ENCODE data around the gene WHRN. TPM values are rescaled to one million over a fixed set of nuclear protein-coding genes. Genes with fewer than 3 reads are reported as not detected.

The WHRN gene
- total and polyA plus RNA-seq, 5 experiments from 2014 or later: 0.17 to 4.2 (median 0.56) TPM

GRCh38 chr9:114526807-114527206, 21.5 kb upstream of the WHRN start:
- no peaks in the 10 kb centered on the region for H3K36me3 Mint-ChIP-seq
- peaks cover 17 to 26% (median 19%) of the 10 kb centered on the region in 5 donors for H3K27me3 Mint-ChIP-seq
- H3K9me3 Mint-ChIP-seq: no peaks in the 10 kb centered on the region
- ATAC-seq: no peak
- POLR2A ChIA-PET: no interaction called here
- H3K27ac Mint-ChIP-seq: no peak overlapping the region
- DNase-seq: no peak
- H3K4me3 Mint-ChIP-seq: no peak overlapping the region
- H3K4me1 Mint-ChIP-seq: no peaks in the 10 kb centered on the region

GRCh38 chr9:114525513-114525912, 20.2 kb upstream of the WHRN start:
- no peaks in the 10 kb centered on the region for H3K9me3 Mint-ChIP-seq
- H3K27ac Mint-ChIP-seq: no peak overlapping the region
- POLR2A ChIA-PET: no interaction called here
- H3K27me3 Mint-ChIP-seq: peaks cover 16 to 27% (median 24%) of the 10 kb centered on the region in 5 donors
- no peak overlapping the region for H3K4me3 Mint-ChIP-seq
- no peaks in the 10 kb centered on the region for H3K4me1 Mint-ChIP-seq
- no peaks in the 10 kb centered on the region for H3K36me3 Mint-ChIP-seq
- DNase-seq: no peak
- ATAC-seq: no peak

GRCh38 chr9:114524247-114524681, 19.0 kb upstream of the WHRN start:
- H3K4me1 Mint-ChIP-seq: no peaks in the 10 kb centered on the region
- H3K9me3 Mint-ChIP-seq: no peaks in the 10 kb centered on the region
- H3K4me3 Mint-ChIP-seq: no peak overlapping the region
- no peaks in the 10 kb centered on the region for H3K36me3 Mint-ChIP-seq
- ATAC-seq (no peak), DNase-seq (no peak)
- peaks cover 16 to 30% (median 27%) of the 10 kb centered on the region in 5 donors for H3K27me3 Mint-ChIP-seq
- no peak overlapping the region for H3K27ac Mint-ChIP-seq
- POLR2A ChIA-PET: no interaction called here

GRCh38 chr9:114522847-114523246, 17.6 kb upstream of the WHRN start:
- no peak for DNase-seq
- no peak overlapping the region for H3K27ac Mint-ChIP-seq
- no peak for ATAC-seq
- H3K27me3 Mint-ChIP-seq: peaks cover 16 to 26% (median 21%) of the 10 kb centered on the region in 5 donors
- no peaks in the 10 kb centered on the region for H3K9me3 Mint-ChIP-seq
- H3K4me1 Mint-ChIP-seq: peaks cover 0 to 9% (median 0%) of the 10 kb centered on the region in 4 donors
- H3K36me3 Mint-ChIP-seq: no peaks in the 10 kb centered on the region
- no peak overlapping the region for H3K4me3 Mint-ChIP-seq
- POLR2A ChIA-PET: no interaction called here

GRCh38 chr9:114522286-114522685, 17.0 kb upstream of the WHRN start:
- peaks cover 14 to 26% (median 21%) of the 10 kb centered on the region in 5 donors for H3K27me3 Mint-ChIP-seq
- H3K4me3 Mint-ChIP-seq: no peak overlapping the region
- POLR2A ChIA-PET: no interaction called here
- peak overlapping the region in 1 of 10 donors; percentile 63 for H3K27ac Mint-ChIP-seq
- no peak for DNase-seq
- no peak for ATAC-seq
- peaks cover 0 to 9% (median 0%) of the 10 kb centered on the region in 4 donors for H3K4me1 Mint-ChIP-seq
- no peaks in the 10 kb centered on the region for H3K9me3 Mint-ChIP-seq
- no peaks in the 10 kb centered on the region for H3K36me3 Mint-ChIP-seq

GRCh38 chr9:114521846-114522245, 16.6 kb upstream of the WHRN start:
- Mint-ChIP-seq H3K4me3 (no peak overlapping the region), H3K36me3 (no peaks in the 10 kb centered on the region), H3K27ac (no peak overlapping the region), H3K9me3 (no peaks in the 10 kb centered on the region), H3K4me1 (peaks cover 0 to 9% (median 0%) of the 10 kb centered on the region in 4 donors), H3K27me3 (peaks cover 14 to 26% (median 21%) of the 10 kb centered on the region in 5 donors)
- POLR2A ChIA-PET: no interaction called here
- ATAC-seq: no peak
- no peak for DNase-seq

GRCh38 chr9:114518599-114519022, 13.3 kb upstream of the WHRN start:
- no peak overlapping the region for H3K27ac Mint-ChIP-seq

GRCh38 chr9:114518120-114518519, 12.8 kb upstream of the WHRN start:
- DNase-seq: no peak
- Mint-ChIP-seq H3K27ac (no peak overlapping the region), H3K36me3 (no peaks in the 10 kb centered on the region), H3K4me3 (no peak overlapping the region), H3K4me1 (peaks cover 6 to 19% (median 12%) of the 10 kb centered on the region in 4 donors), H3K27me3 (peaks cover 4 to 14% (median 11%) of the 10 kb centered on the region in 5 donors), H3K9me3 (no peaks in the 10 kb centered on the region)
- POLR2A ChIA-PET: no interaction called here
- no peak for ATAC-seq

More at GRCh38 chr9:114518599-114519022, 13.3 kb upstream of the WHRN start:
- Mint-ChIP-seq H3K4me1 (peaks cover 3 to 14% (median 7%) of the 10 kb centered on the region in 4 donors), H3K27me3 (peaks cover 9 to 16% (median 14%) of the 10 kb centered on the region in 5 donors), H3K36me3 (no peaks in the 10 kb centered on the region), H3K9me3 (no peaks in the 10 kb centered on the region), H3K4me3 (peak overlapping the region in 2 of 10 donors; percentile 30 to 38)
- no peak for DNase-seq
- ATAC-seq: no peak
- POLR2A ChIA-PET: no interaction called here

GRCh38 chr9:114516913-114517312, 11.6 kb upstream of the WHRN start:
- no peaks in the 10 kb centered on the region for H3K9me3 Mint-ChIP-seq
- no peaks in the 10 kb centered on the region for H3K36me3 Mint-ChIP-seq
- H3K27ac Mint-ChIP-seq: peak overlapping the region in 1 of 10 donors; percentile 68
- no peak for ATAC-seq
- DNase-seq: no peak
- peaks cover 8 to 22% (median 15%) of the 10 kb centered on the region in 4 donors for H3K4me1 Mint-ChIP-seq
- no peak overlapping the region for H3K4me3 Mint-ChIP-seq
- POLR2A ChIA-PET: no interaction called here
- H3K27me3 Mint-ChIP-seq: peaks cover under 1 to 26% (median 9%) of the 10 kb centered on the region in 5 donors

- H3K4me1 Mint-ChIP-seq: peaks cover 8 to 22% (median 15%) of the 10 kb centered on the region in 4 donors
- POLR2A ChIA-PET: no interaction called here
- no peak for ATAC-seq
- H3K4me3 Mint-ChIP-seq: no peak overlapping the region
- H3K36me3 Mint-ChIP-seq: no peaks in the 10 kb centered on the region
- no peak for DNase-seq
- H3K27ac Mint-ChIP-seq: no peak overlapping the region
- peaks cover 3 to 32% (median 12%) of the 10 kb centered on the region in 5 donors for H3K27me3 Mint-ChIP-seq
- no peaks in the 10 kb centered on the region for H3K9me3 Mint-ChIP-seq
Observed at GRCh38 chr9:114515528-114515927, 10.3 kb upstream of the WHRN start.

- H3K27me3 Mint-ChIP-seq: peaks cover 10 to 46% (median 20%) of the 10 kb centered on the region in 5 donors
- H3K4me1 Mint-ChIP-seq: peaks cover 8 to 22% (median 15%) of the 10 kb centered on the region in 4 donors
- peak overlapping the region in 4 of 10 donors; percentile 1 to 40 (median 6) for H3K27ac Mint-ChIP-seq
- DNase-seq: no peak
- H3K9me3 Mint-ChIP-seq: no peaks in the 10 kb centered on the region
- POLR2A ChIA-PET: no interaction called here
- H3K4me3 Mint-ChIP-seq: peak overlapping the region in 1 of 10 donors; percentile 23
- no peaks in the 10 kb centered on the region for H3K36me3 Mint-ChIP-seq
- ATAC-seq: peak; percentile 41 to 58
Observed at GRCh38 chr9:114513959-114514267, 8.6 kb upstream of the WHRN start.

- no peaks in the 10 kb centered on the region for H3K36me3 Mint-ChIP-seq
- DNase-seq (peak in 3 of 10 donors; percentile 10 to 40 (median 22)), ATAC-seq (peak; percentile 79 to 86)
- H3K4me3 Mint-ChIP-seq: peak overlapping the region in 2 of 10 donors; percentile 5 to 23
- POLR2A ChIA-PET: no interaction called here
- H3K27ac Mint-ChIP-seq: peak overlapping the region in 4 of 10 donors; percentile 1 to 40 (median 10)
- H3K9me3 Mint-ChIP-seq: no peaks in the 10 kb centered on the region
- H3K27me3 Mint-ChIP-seq: peaks cover 10 to 51% (median 22%) of the 10 kb centered on the region in 5 donors
- H3K4me1 Mint-ChIP-seq: peaks cover 8 to 17% (median 15%) of the 10 kb centered on the region in 4 donors
Observed at GRCh38 chr9:114513055-114513958, 8.0 kb upstream of the WHRN start.
